ENCODE data around the gene PRLR. TPM values are rescaled to one million over a fixed set of nuclear protein-coding genes. Genes with fewer than 3 reads are reported as not detected.

PRLR gene
- total and polyA plus RNA-seq, 10 of the 15 experiments (the other 5 are each of a cell fraction or from before 2014, with no cell fraction given), result 0.03 to 8.1 (median 0.20) TPM

- no peak for TF ChIP-seq ELK1 (IDR thresholded peaks at IDR 0.05; ENCODE audit: low read depth, low read length)
- TF ChIP-seq NFYB (IDR thresholded peaks at IDR 0.05; ENCODE audit: insufficient read depth, low read depth, low read length), result no peak
- TF ChIP-seq, protein P1, sequence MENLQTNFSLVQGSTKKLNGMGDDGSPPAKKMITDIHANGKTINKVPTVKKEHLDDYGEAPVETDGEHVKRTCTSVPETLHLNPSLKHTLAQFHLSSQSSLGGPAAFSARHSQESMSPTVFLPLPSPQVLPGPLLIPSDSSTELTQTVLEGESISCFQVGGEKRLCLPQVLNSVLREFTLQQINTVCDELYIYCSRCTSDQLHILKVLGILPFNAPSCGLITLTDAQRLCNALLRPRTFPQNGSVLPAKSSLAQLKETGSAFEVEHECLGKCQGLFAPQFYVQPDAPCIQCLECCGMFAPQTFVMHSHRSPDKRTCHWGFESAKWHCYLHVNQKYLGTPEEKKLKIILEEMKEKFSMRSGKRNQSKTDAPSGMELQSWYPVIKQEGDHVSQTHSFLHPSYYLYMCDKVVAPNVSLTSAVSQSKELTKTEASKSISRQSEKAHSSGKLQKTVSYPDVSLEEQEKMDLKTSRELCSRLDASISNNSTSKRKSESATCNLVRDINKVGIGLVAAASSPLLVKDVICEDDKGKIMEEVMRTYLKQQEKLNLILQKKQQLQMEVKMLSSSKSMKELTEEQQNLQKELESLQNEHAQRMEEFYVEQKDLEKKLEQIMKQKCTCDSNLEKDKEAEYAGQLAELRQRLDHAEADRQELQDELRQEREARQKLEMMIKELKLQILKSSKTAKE (IDR thresholded peaks at IDR 0.05; ENCODE audit: low read depth, poor library complexity, severe bottlenecking), result no peak
- TF ChIP-seq, protein P2, sequence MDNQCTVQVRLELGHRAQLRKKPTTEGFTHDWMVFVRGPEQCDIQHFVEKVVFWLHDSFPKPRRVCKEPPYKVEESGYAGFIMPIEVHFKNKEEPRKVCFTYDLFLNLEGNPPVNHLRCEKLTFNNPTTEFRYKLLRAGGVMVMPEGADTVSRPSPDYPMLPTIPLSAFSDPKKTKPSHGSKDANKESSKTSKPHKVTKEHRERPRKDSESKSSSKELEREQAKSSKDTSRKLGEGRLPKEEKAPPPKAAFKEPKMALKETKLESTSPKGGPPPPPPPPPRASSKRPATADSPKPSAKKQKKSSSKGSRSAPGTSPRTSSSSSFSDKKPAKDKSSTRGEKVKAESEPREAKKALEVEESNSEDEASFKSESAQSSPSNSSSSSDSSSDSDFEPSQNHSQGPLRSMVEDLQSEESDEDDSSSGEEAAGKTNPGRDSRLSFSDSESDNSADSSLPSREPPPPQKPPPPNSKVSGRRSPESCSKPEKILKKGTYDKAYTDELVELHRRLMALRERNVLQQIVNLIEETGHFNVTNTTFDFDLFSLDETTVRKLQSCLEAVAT (IDR thresholded peaks at IDR 0.05), result no peak
Measured at GRCh38 chr5:35041261-35041660, 189.0 kb downstream of the PRLR start (continued).

- no peak for DNase-seq (ENCODE audit: low read depth, low spot score)
- ChIA-PET SMC1A (ENCODE audit: uncharacterized antibody, unreplicated experiment) (no interaction called here), CTCF (no interaction called here), RAD21 (ENCODE audit: unreplicated experiment) (no interaction called here), POLR2A (no interaction called here)
- no peaks in the 10 kb centered on the region for H4K20me1 ChIP-seq (ENCODE audit: control insufficient read depth, insufficient read depth)
- H3K27me3 ChIP-seq (replicated peaks in 1 of 2; ENCODE audit: control insufficient read depth in 2 of 2, insufficient read depth in 2 of 2, low read length in 1 of 2), result no peaks in the 10 kb centered on the region
- no peaks in the 10 kb centered on the region for H3K36me3 ChIP-seq (ENCODE audit: control insufficient read depth in 2 of 2, insufficient read depth in 2 of 2, low read length in 1 of 2)
- no peaks in the 10 kb centered on the region for H3K9me3 ChIP-seq (replicated peaks; ENCODE audit: control insufficient read depth, insufficient read depth, low read length)
- no TSS peak for BruUV-seq (replicated peaks)
- no peaks in the 10 kb centered on the region for H3K79me2 ChIP-seq (ENCODE audit: control insufficient read depth, insufficient read depth, low read length)
- FAIRE-seq, result no peak
- H3K27ac ChIP-seq (ENCODE audit: control insufficient read depth, insufficient read depth), result no peak overlapping the region
- no peak overlapping the region for H3K9ac ChIP-seq (ENCODE audit: control insufficient read depth, insufficient read depth, low read length)
- intact Hi-C loops (cut with micrococcal nuclease; ENCODE audit: unreplicated experiment), result no loop called here
- no peak overlapping the region for H2AFZ ChIP-seq (ENCODE audit: control insufficient read depth, low read depth, low read length)
- no peak overlapping the region for H3K4me3 ChIP-seq
- H3K4me1 ChIP-seq (ENCODE audit: control insufficient read depth, insufficient read depth, low read length), result no peaks in the 10 kb centered on the region
- WGBS (ENCODE audit: insufficient coverage, insufficient replicate concordance, low lambda C conversion rate, missing lambda C conversion rate), result 40% methylated on average over 2 of the region's 2 CpGs
- no peak for ATAC-seq
- in situ Hi-C loops (cut with MboI), result no loop called here
- H3K4me2 ChIP-seq (ENCODE audit: control insufficient read depth, insufficient read depth), result no peak overlapping the region
- TF ChIP-seq CHD2 (IDR thresholded peaks at IDR 0.05; ENCODE audit: borderline replicate concordance, low read depth, low read length), result no peak
- no peak for TF ChIP-seq SIN3A (IDR thresholded peaks at IDR 0.05; ENCODE audit: low read depth, low read length)
- TF ChIP-seq NBN (IDR thresholded peaks at IDR 0.05), result no peak
- no peak for TF ChIP-seq CHD4 (IDR thresholded peaks at IDR 0.05)
- TF ChIP-seq ZSCAN29 (IDR thresholded peaks at IDR 0.05), result no peak
- no peak for TF ChIP-seq RAD21 (IDR thresholded peaks at IDR 0.05; ENCODE audit: insufficient read depth, low read depth, low read length)
- no peak for TF ChIP-seq YBX1 (IDR thresholded peaks at IDR 0.05)
- TF ChIP-seq BCL11A (IDR thresholded peaks at IDR 0.05; ENCODE audit: low read depth, low read length), result no peak
- no peak for TF ChIP-seq LARP7 (IDR thresholded peaks at IDR 0.05)
- TF ChIP-seq KLF5 (IDR thresholded peaks at IDR 0.05; ENCODE audit: partially characterized antibody), result no peak
- no peak for TF ChIP-seq SUPT20H (IDR thresholded peaks at IDR 0.05; ENCODE audit: borderline replicate concordance, control insufficient read depth, low read depth, low read length)
- TF ChIP-seq RFX5 (IDR thresholded peaks at IDR 0.05; ENCODE audit: low read depth, low read length), result no peak
- no peak for TF ChIP-seq PAX8 (IDR thresholded peaks at IDR 0.05)
- no peak for TF ChIP-seq WRNIP1 (IDR thresholded peaks at IDR 0.05; ENCODE audit: borderline replicate concordance, low read depth, low read length)
- no peak for TF ChIP-seq ZNF24 (IDR thresholded peaks at IDR 0.05)
- no peak for TF ChIP-seq STAT1 (conservative IDR thresholded peaks at IDR 0.05)
Measured at GRCh38 chr5:35038891-35039290, 191.4 kb downstream of the PRLR start.
